Daoy (cell line): ENCODE results near the gene ATP2B3. TPM values are rescaled to one million over a fixed set of nuclear protein-coding genes. Genes with fewer than 3 reads are reported as not detected.

Source experiments
- total RNA-seq: library from RNA; depleted of rRNA; stranded (reverse); fragments of >200 nt; shearing (Covaris generic); gene quantifications from 2 replicates; pipeline ENCODE4 v1.2.3, GENCODE V29; 2014; rRNA removed

Gene ATP2B3
- total RNA-seq, 1 experiment from 2014 or later: not detected

Other genes with a start within 250 kb of the ATP2B3 start
- gene PNMA6F, start 195.9 kb upstream of the ATP2B3 start, total RNA-seq: not detected in 2 replicates
- 3.5 and 5.2 TPM in 2 replicates for gene ZNF275, start 183.5 kb upstream of the ATP2B3 start, total RNA-seq
- gene PNMA6E, start 116.3 kb upstream of the ATP2B3 start, total RNA-seq: not detected in 2 replicates
- 0.80 and 1.1 TPM in 2 replicates for gene ZFP92, start 106.2 kb upstream of the ATP2B3 start, total RNA-seq
- gene TREX2, start 71.6 kb upstream of the ATP2B3 start, total RNA-seq: 1.3 TPM in 1 of 2 replicates, not detected in the other
- 35.7 and 58.0 TPM in 2 replicates for gene HAUS7, start 47.1 kb upstream of the ATP2B3 start, total RNA-seq
- 3.7 and 5.7 TPM in 2 replicates for gene BGN, start 22.7 kb upstream of the ATP2B3 start, total RNA-seq
- gene CCNQ, start 81.5 kb downstream of the ATP2B3 start, total RNA-seq: 37.3 and 41.5 TPM in 2 replicates
- gene DUSP9, start 129.6 kb downstream of the ATP2B3 start, total RNA-seq: 10.2 and 16.4 TPM in 2 replicates
- not detected in 2 replicates for gene PNCK, start 156.2 kb downstream of the ATP2B3 start, total RNA-seq
- gene SLC6A8, start 170.3 kb downstream of the ATP2B3 start, total RNA-seq: 6.3 and 7.5 TPM in 2 replicates
- gene BCAP31, start 206.7 kb downstream of the ATP2B3 start, total RNA-seq: 146 and 203 TPM in 2 replicates
- gene ABCD1, start 207.2 kb downstream of the ATP2B3 start, total RNA-seq: 4.8 and 5.0 TPM in 2 replicates
- 0.97 and 1.0 TPM in 2 replicates for gene PLXNB3, start 246.6 kb downstream of the ATP2B3 start, total RNA-seq